K562 (cell line): ENCODE measurements around the gene GJD2. TPM values are rescaled to one million over a fixed set of nuclear protein-coding genes. Genes with fewer than 3 reads are reported as not detected.

Experiments used
- ASH1L ChIP-seq: fragments of 450-650 bp; IDR thresholded peaks from 2 replicates; pipeline ENCODE4 v1.6.1; 2018; ENCODE audit warnings: borderline replicate concordance, mild to moderate bottlenecking, low read depth; ENCODE audit not compliant: partially characterized antibody
- CTBP1 ChIP-seq: fragments of 450-650 bp; IDR thresholded peaks from 2 replicates; pipeline ENCODE4 v1.6.1; 2016; ENCODE audit warnings: borderline replicate concordance
- MXI1 ChIP-seq: IDR thresholded peaks from 2 replicates; pipeline ENCODE4 v1.6.1; 2011; ENCODE audit warnings: low read depth, mild to moderate bottlenecking, improper control_type of control experiment, low read length
- RBBP5 ChIP-seq: fragments of 200-600 bp; sonication (generic); IDR thresholded peaks from 2 replicates; pipeline ENCODE4 v1.6.1; 2012; ENCODE audit warnings: borderline replicate concordance, mild to moderate bottlenecking, low read length, control low read depth, inconsistent platforms; ENCODE audit not compliant: insufficient read depth, poor library complexity, severe bottlenecking
- SMAD1 ChIP-seq: fragments of 150-350 bp; IDR thresholded peaks from 2 replicates; pipeline ENCODE4 v1.6.1; 2014; ENCODE audit warnings: low read length, low read depth; ENCODE audit not compliant: partially characterized antibody
- polyA plus RNA-seq, 8 experiments: library from polyadenylated mRNA; depleted of rRNA in 4 of 8; stranded (reverse) in 5 of 8; unstranded in 3 of 8; fragments of >200 nt; fragmentation: Nextera tagmentation in 2 of 8; fragmentation: Illumina TruSeq in 1 of 8; extraction: Ambion mirVana in 2 of 8; extraction: Trizol in 1 of 8; gene quantifications; 2 replicates each; pipeline versions ENCODE4 v1.2.1 to v1.2.3, GENCODE V29; 2011 to 2014; ENCODE audit warnings: inconsistent platforms in 1 of 8, missing spikeins in 1 of 8
- total RNA-seq, 7 experiments: library from RNA; depleted of rRNA in 6 of 7; stranded (reverse); fragments of >200 nt in 6 of 7; fragmentation: Illumina TruSeq in 2 of 7; extraction: Trizol in 2 of 7; gene quantifications; 2 replicates each; pipeline versions ENCODE4 v1.2.1 to v1.2.3, GENCODE V29; 2011 to 2021; ENCODE audit warnings: low replicate concordance in 1 of 7
- TF ChIP-seq, protein P1 (sequence below): sonication (generic); formaldehyde crosslinking; IDR thresholded peaks from 2 replicates; pipeline ENCODE4 v1.8.1; 2023; ENCODE audit warnings: mild to moderate bottlenecking, missing genetic modification reagents
- TF ChIP-seq, protein P2 (sequence below), 2 experiments: IDR thresholded peaks; 2 replicates each; pipeline ENCODE4 v1.6.1; 2011; ENCODE audit warnings: borderline replicate concordance in 1 of 2, control low read depth in 1 of 2, low read depth in 1 of 2, low read length in 1 of 2, mild to moderate bottlenecking in 1 of 2, mixed read lengths in 1 of 2, moderate library complexity in 1 of 2; ENCODE audit not compliant: insufficient read depth in 1 of 2, insufficient read length in 1 of 2, poor library complexity in 1 of 2, severe bottlenecking in 1 of 2; ENCODE audit errors: extremely low read depth in 1 of 2
- TF ChIP-seq, protein P3 (sequence below): sonication (generic); formaldehyde crosslinking; IDR thresholded peaks from 2 replicates; pipeline ENCODE4 v1.8.1; 2023; ENCODE audit warnings: mild to moderate bottlenecking, missing genetic modification reagents, moderate library complexity
- TF ChIP-seq, protein P4 (sequence below): sonication (generic); formaldehyde crosslinking; IDR thresholded peaks from 2 replicates; pipeline ENCODE4 v1.8.1; 2023; ENCODE audit warnings: missing genetic modification reagents, mild to moderate bottlenecking, borderline replicate concordance

GJD2 gene
- total and polyA plus RNA-seq, 9 of the 15 experiments (the other 6 are each of a cell fraction or from before 2014, with no cell fraction given): not detected

DNA sequence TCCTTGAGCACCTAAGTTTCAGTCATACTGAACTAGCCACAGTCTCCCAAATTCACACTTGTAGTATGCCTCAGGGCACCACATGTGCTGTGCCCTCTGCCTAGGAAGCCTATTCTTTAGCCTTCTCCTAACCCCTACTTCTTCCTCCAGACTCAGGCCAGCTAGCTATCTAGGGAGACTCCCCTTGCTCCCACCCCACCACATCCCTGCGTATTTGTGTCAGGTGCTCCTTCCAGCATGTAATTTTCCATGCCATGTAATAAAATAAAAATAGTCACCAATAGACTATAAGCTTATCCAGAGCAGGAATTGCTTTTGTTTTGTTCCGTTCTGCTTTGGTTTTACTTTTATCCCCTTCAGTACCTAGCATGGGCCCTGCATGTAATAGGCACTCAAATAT, 14.9 kb upstream of the GJD2 start (continued):
- no peak for TF ChIP-seq MXI1
- TF ChIP-seq CTBP1: no peak
- TF ChIP-seq, protein P1, sequence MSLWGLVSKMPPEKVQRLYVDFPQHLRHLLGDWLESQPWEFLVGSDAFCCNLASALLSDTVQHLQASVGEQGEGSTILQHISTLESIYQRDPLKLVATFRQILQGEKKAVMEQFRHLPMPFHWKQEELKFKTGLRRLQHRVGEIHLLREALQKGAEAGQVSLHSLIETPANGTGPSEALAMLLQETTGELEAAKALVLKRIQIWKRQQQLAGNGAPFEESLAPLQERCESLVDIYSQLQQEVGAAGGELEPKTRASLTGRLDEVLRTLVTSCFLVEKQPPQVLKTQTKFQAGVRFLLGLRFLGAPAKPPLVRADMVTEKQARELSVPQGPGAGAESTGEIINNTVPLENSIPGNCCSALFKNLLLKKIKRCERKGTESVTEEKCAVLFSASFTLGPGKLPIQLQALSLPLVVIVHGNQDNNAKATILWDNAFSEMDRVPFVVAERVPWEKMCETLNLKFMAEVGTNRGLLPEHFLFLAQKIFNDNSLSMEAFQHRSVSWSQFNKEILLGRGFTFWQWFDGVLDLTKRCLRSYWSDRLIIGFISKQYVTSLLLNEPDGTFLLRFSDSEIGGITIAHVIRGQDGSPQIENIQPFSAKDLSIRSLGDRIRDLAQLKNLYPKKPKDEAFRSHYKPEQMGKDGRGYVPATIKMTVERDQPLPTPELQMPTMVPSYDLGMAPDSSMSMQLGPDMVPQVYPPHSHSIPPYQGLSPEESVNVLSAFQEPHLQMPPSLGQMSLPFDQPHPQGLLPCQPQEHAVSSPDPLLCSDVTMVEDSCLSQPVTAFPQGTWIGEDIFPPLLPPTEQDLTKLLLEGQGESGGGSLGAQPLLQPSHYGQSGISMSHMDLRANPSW (CRISPR knock-in tag): no peak
- TF ChIP-seq, protein P2, sequence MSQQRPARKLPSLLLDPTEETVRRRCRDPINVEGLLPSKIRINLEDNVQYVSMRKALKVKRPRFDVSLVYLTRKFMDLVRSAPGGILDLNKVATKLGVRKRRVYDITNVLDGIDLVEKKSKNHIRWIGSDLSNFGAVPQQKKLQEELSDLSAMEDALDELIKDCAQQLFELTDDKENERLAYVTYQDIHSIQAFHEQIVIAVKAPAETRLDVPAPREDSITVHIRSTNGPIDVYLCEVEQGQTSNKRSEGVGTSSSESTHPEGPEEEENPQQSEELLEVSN (IDR thresholded peaks at IDR 0.05; ENCODE audit: borderline replicate concordance in 1 of 2, extremely low read depth in 1 of 2, insufficient read depth in 1 of 2, insufficient read length in 1 of 2, low read depth in 1 of 2, low read length in 1 of 2, poor library complexity in 1 of 2, severe bottlenecking in 1 of 2): no peak
- TF ChIP-seq SMAD1: no peak
- TF ChIP-seq ASH1L: no peak
- TF ChIP-seq, protein P3, sequence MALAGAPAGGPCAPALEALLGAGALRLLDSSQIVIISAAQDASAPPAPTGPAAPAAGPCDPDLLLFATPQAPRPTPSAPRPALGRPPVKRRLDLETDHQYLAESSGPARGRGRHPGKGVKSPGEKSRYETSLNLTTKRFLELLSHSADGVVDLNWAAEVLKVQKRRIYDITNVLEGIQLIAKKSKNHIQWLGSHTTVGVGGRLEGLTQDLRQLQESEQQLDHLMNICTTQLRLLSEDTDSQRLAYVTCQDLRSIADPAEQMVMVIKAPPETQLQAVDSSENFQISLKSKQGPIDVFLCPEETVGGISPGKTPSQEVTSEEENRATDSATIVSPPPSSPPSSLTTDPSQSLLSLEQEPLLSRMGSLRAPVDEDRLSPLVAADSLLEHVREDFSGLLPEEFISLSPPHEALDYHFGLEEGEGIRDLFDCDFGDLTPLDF (CRISPR knock-in tag): no peak
- TF ChIP-seq, protein P4, sequence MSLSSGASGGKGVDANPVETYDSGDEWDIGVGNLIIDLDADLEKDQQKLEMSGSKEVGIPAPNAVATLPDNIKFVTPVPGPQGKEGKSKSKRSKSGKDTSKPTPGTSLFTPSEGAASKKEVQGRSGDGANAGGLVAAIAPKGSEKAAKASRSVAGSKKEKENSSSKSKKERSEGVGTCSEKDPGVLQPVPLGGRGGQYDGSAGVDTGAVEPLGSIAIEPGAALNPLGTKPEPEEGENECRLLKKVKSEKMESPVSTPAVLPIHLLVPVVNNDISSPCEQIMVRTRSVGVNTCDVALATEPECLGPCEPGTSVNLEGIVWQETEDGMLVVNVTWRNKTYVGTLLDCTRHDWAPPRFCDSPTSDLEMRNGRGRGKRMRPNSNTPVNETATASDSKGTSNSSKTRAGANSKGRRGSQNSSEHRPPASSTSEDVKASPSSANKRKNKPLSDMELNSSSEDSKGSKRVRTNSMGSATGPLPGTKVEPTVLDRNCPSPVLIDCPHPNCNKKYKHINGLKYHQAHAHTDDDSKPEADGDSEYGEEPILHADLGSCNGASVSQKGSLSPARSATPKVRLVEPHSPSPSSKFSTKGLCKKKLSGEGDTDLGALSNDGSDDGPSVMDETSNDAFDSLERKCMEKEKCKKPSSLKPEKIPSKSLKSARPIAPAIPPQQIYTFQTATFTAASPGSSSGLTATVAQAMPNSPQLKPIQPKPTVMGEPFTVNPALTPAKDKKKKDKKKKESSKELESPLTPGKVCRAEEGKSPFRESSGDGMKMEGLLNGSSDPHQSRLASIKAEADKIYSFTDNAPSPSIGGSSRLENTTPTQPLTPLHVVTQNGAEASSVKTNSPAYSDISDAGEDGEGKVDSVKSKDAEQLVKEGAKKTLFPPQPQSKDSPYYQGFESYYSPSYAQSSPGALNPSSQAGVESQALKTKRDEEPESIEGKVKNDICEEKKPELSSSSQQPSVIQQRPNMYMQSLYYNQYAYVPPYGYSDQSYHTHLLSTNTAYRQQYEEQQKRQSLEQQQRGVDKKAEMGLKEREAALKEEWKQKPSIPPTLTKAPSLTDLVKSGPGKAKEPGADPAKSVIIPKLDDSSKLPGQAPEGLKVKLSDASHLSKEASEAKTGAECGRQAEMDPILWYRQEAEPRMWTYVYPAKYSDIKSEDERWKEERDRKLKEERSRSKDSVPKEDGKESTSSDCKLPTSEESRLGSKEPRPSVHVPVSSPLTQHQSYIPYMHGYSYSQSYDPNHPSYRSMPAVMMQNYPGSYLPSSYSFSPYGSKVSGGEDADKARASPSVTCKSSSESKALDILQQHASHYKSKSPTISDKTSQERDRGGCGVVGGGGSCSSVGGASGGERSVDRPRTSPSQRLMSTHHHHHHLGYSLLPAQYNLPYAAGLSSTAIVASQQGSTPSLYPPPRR (CRISPR knock-in tag): no peak
- TF ChIP-seq RBBP5: no peak
- TF ChIP-seq, all 486 proteins: peak for 0
